GM06990 (cell line): ENCODE measurements around the gene CLASRP.

ENCODE experiments used
- DNase-seq: peaks from one replicate; pipeline ENCODE4 v3.0.0-alpha.2; 2011; ENCODE audit not compliant: insufficient read length; ENCODE audit errors: extremely low read depth
- H3K27me3 ChIP-seq: replicated peaks from 2 replicates; pipeline ENCODE4 v1.6.0; 2011; ENCODE audit warnings: low read length; ENCODE audit not compliant: control insufficient read depth, insufficient read depth
- H3K36me3 ChIP-seq: 2 replicates; pipeline ENCODE4 v1.5.1; 2011; ENCODE audit warnings: low read length; ENCODE audit not compliant: control insufficient read depth, insufficient read depth
- H3K4me3 ChIP-seq: replicated peaks from 2 replicates; pipeline ENCODE4 v1.5.1; 2011; ENCODE audit warnings: low read depth, mild to moderate bottlenecking, control low read depth, low read length
- CTCF ChIP-seq: IDR thresholded peaks from 2 replicates; pipeline ENCODE4 v1.5.1; 2011; ENCODE audit warnings: low read length, control low read depth, mild to moderate bottlenecking, inconsistent platforms; ENCODE audit not compliant: insufficient read depth, poor library complexity, severe bottlenecking

The CLASRP gene

GRCh38 chr19:45025264-45025663 is 13.6 kb upstream of the CLASRP start:
- TF ChIP-seq CTCF, result no peak
- no peak overlapping the region for H3K4me3 ChIP-seq
- DNase-seq, result no peak
- H3K27me3 ChIP-seq, result no peaks in the 10 kb centered on the region
- H3K36me3 ChIP-seq, result peaks cover 24% of the 10 kb centered on the region

- H3K36me3 ChIP-seq, result peaks cover 19% of the 10 kb centered on the region
- TF ChIP-seq CTCF, result no peak
- no peaks in the 10 kb centered on the region for H3K27me3 ChIP-seq
- H3K4me3 ChIP-seq, result no peak overlapping the region
- no peak for DNase-seq
These were observed 11.5 kb upstream of the CLASRP start for GRCh38 chr19:45027371-45027770.

GRCh38 chr19:45030825-45031224 is 8.0 kb upstream of the CLASRP start:
- H3K4me3 ChIP-seq, result no peak overlapping the region
- no peak for TF ChIP-seq CTCF
- no peak for DNase-seq
- H3K36me3 ChIP-seq, result peaks cover 26% of the 10 kb centered on the region
- no peaks in the 10 kb centered on the region for H3K27me3 ChIP-seq

GRCh38 chr19:45032421-45032820 is 6.4 kb upstream of the CLASRP start:
- Histone ChIP-seq H3K27me3 (no peaks in the 10 kb centered on the region), H3K4me3 (no peak overlapping the region), H3K36me3 (peaks cover 29% of the 10 kb centered on the region)
- no peak for TF ChIP-seq CTCF
- DNase-seq, result no peak

- peaks cover 21% of the 10 kb centered on the region for H3K36me3 ChIP-seq
- no peak for DNase-seq
- no peak for TF ChIP-seq CTCF
- no peaks in the 10 kb centered on the region for H3K27me3 ChIP-seq
- H3K4me3 ChIP-seq, result no peak overlapping the region
These were observed 3.1 kb upstream of the CLASRP start for GRCh38 chr19:45035755-45036154.

GRCh38 chr19:45037393-45038169 is 1.3 kb upstream of the CLASRP start:
- H3K27me3 ChIP-seq, result no peaks in the 10 kb centered on the region
- peaks cover 26% of the 10 kb centered on the region for H3K36me3 ChIP-seq
- H3K4me3 ChIP-seq, result no peak overlapping the region
- DNase-seq, result no peak
- TF ChIP-seq CTCF, result no peak
